Natural killer cell (primary cell): ENCODE results near the gene GSS. TPM values are rescaled to one million over a fixed set of nuclear protein-coding genes. Genes with fewer than 3 reads are reported as not detected.

ENCODE experiments used
- ATAC-seq, 3 donors: fragments of 150-1000 bp in 2 of 3; fragments of 200-7000 bp in 1 of 3; cut with Tn5 transposase; 1 replicate in 1 of 3; 2 replicates in 2 of 3; pipeline ENCODE4 v1.10.0; 2021; ENCODE audit warnings: mild to moderate bottlenecking in 2 of 3, moderate library complexity in 2 of 3
- DNase-seq, 2 donors: peaks; one replicate each; pipeline versions ENCODE4 v3.0.0 to v3.0.0-alpha.2; 2013 to 2021; ENCODE audit warnings: mixed read lengths in 1 of 2
- H3K27ac ChIP-seq: one replicate; pipeline ENCODE4 v1.5.1; 2013; ENCODE audit warnings: mild to moderate bottlenecking, low read length
- H3K27me3 ChIP-seq: one replicate; pipeline ENCODE4 v1.6.1; 2013; ENCODE audit warnings: low read length; ENCODE audit not compliant: control insufficient read depth, insufficient read depth
- H3K36me3 ChIP-seq: one replicate; pipeline ENCODE4 v1.6.1; 2013; ENCODE audit warnings: low read length; ENCODE audit not compliant: control insufficient read depth, insufficient read depth
- H3K4me1 ChIP-seq: one replicate; pipeline ENCODE4 v1.6.1; 2013; ENCODE audit warnings: low read length; ENCODE audit not compliant: control insufficient read depth, insufficient read depth
- H3K4me3 ChIP-seq: one replicate; pipeline ENCODE4 v1.5.1; 2013; ENCODE audit warnings: low read length
- H3K9me3 ChIP-seq: one replicate; pipeline ENCODE4 v1.6.1; 2013; ENCODE audit warnings: low read length; ENCODE audit not compliant: control insufficient read depth, insufficient read depth
- H3K27ac Mint-ChIP-seq, 2 donors: one replicate each; pipeline ENCODE4 v1.8.0; 2022; ENCODE audit warnings: mild to moderate bottlenecking in 2 of 2, mixed read lengths in 2 of 2, moderate library complexity in 1 of 2
- H3K27me3 Mint-ChIP-seq, 2 donors: one replicate each; pipeline ENCODE4 v1.8.0; 2022; ENCODE audit warnings: low read depth in 2 of 2, mixed read lengths in 2 of 2
- H3K36me3 Mint-ChIP-seq: one replicate; pipeline ENCODE4 v1.8.0; 2022; ENCODE audit warnings: mixed read lengths
- H3K4me1 Mint-ChIP-seq, 2 donors: one replicate each; pipeline ENCODE4 v1.8.0; 2022; ENCODE audit warnings: mixed read lengths in 2 of 2
- H3K4me3 Mint-ChIP-seq: one replicate; pipeline ENCODE4 v1.8.0; 2022; ENCODE audit warnings: mild to moderate bottlenecking, moderate library complexity, mixed read lengths
- H3K9me3 Mint-ChIP-seq, 2 donors: one replicate each; pipeline ENCODE4 v1.8.0; 2022; ENCODE audit warnings: mixed read lengths in 2 of 2
- WGBS: methylation state at CpG from one replicate; pipeline ENCODE4 v1.1.7; 2013; ENCODE audit warnings: missing lambda C conversion rate; ENCODE audit not compliant: insufficient coverage; 5-methylcytosine and 5-hydroxymethylcytosine counted together
- intact Hi-C: fragments of 100-400 bp; cut with micrococcal nuclease; formaldehyde crosslinking; loops from one replicate; pipeline ENCODE4 v1.14.2; 2022
- total RNA-seq, 4 donors: library from RNA; stranded (reverse); fragments of 120-200 nt in 1 of 4; gene quantifications; one replicate each; pipeline versions ENCODE4 v1.2.3 to v1.2.4, GENCODE V29; 2013 to 2022
- TF ChIP-seq, protein P1 (sequence below): fragments of 200-600 bp; IDR thresholded peaks from one replicate; pipeline ENCODE4 v1.8.0; 2022; ENCODE audit warnings: antibody characterized with exemption

Gene GSS
- total RNA-seq, 3 donors from 2014 or later (not counting 1 experiment from before 2014, with no cell fraction given) = 27.4 to 35.4 (median 30.3) TPM

DNA sequence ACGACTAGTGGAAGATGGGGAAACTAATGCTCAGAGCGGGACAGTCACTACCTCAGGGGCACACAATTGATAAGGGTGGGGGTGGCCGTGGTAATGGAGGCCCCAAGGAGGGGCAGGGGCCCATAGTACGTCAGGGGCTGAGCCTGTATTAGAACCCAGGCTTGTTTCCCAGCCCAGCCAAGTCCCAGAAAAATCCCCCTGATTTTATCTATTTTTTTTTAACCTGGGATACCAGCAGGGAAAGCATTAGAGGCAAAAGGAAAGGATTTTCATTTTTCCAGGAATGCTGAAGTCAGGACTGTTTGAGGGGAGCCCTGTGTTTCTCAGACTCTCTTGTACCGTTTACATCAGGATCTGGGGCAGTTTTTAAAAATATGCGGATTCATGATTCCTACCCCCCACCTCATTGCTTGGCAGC, 444 bp upstream of the GSS start:
- intact Hi-C loops = no loop called here

DNA sequence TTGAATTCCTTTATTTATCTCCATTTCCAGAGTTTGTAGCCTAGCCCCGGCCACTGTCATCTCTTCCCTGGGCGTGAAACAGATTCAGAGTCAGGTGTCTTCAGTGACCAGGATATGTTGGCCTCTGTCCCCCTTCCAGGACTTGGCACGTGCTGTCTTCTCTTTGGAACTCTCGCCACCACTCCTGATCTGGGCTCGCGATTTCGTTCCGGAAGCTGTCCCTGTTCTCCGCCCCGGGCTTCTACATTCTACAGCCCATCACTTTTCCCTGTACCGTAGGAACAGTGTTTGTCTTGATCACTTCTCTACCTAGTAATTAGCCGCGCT, 739 bp downstream of the GSS start:
- ATAC-seq (peak in 1 of 3 donors; percentile 2), DNase-seq (no peak)
- Mint-ChIP-seq H3K4me3 (peak overlapping the region; percentile 100), H3K27me3 (no peaks in the 10 kb centered on the region), H3K27ac (peak overlapping the region; percentile 94 to 98), H3K9me3 (no peaks in the 10 kb centered on the region), H3K36me3 (no peaks in the 10 kb centered on the region), H3K4me1 (peaks cover 21 to 23% of the 10 kb centered on the region in 2 donors)
- Histone ChIP-seq H3K4me3 (peak overlapping the region; percentile 68), H3K4me1 (peaks cover 12% of the 10 kb centered on the region), H3K36me3 (no peaks in the 10 kb centered on the region), H3K9me3 (no peaks in the 10 kb centered on the region), H3K27ac (peak overlapping the region; percentile 65), H3K27me3 (no peaks in the 10 kb centered on the region)
- TF ChIP-seq, protein P1, sequence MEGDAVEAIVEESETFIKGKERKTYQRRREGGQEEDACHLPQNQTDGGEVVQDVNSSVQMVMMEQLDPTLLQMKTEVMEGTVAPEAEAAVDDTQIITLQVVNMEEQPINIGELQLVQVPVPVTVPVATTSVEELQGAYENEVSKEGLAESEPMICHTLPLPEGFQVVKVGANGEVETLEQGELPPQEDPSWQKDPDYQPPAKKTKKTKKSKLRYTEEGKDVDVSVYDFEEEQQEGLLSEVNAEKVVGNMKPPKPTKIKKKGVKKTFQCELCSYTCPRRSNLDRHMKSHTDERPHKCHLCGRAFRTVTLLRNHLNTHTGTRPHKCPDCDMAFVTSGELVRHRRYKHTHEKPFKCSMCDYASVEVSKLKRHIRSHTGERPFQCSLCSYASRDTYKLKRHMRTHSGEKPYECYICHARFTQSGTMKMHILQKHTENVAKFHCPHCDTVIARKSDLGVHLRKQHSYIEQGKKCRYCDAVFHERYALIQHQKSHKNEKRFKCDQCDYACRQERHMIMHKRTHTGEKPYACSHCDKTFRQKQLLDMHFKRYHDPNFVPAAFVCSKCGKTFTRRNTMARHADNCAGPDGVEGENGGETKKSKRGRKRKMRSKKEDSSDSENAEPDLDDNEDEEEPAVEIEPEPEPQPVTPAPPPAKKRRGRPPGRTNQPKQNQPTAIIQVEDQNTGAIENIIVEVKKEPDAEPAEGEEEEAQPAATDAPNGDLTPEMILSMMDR = no peak
- 23% methylated on average over 13 of the region's 13 CpGs for WGBS
- intact Hi-C loops = loop anchor here (1.0 kb wide), 2 partner anchors 79 to 83 kb away; partner anchors contain the start of genes ACSS2 and GGT7

More for the DNA sequence above, 444 bp upstream of the GSS start:
- Histone ChIP-seq H3K9me3 (no peaks in the 10 kb centered on the region), H3K27me3 (no peaks in the 10 kb centered on the region), H3K27ac (peak overlapping the region; percentile 65), H3K36me3 (no peaks in the 10 kb centered on the region), H3K4me1 (peaks cover 12% of the 10 kb centered on the region), H3K4me3 (peak overlapping the region; percentile 68)
- ATAC-seq (no peak), DNase-seq (peak in 1 of 2 donors; percentile 13)
- Mint-ChIP-seq H3K4me1 (peaks cover 21 to 23% of the 10 kb centered on the region in 2 donors), H3K9me3 (no peaks in the 10 kb centered on the region), H3K27me3 (no peaks in the 10 kb centered on the region), H3K27ac (peak overlapping the region; percentile 94 to 98), H3K36me3 (no peaks in the 10 kb centered on the region), H3K4me3 (peak overlapping the region; percentile 100)
- WGBS = 25% methylated on average over 6 of the region's 6 CpGs
- TF ChIP-seq, protein P1 = no peak

DNA sequence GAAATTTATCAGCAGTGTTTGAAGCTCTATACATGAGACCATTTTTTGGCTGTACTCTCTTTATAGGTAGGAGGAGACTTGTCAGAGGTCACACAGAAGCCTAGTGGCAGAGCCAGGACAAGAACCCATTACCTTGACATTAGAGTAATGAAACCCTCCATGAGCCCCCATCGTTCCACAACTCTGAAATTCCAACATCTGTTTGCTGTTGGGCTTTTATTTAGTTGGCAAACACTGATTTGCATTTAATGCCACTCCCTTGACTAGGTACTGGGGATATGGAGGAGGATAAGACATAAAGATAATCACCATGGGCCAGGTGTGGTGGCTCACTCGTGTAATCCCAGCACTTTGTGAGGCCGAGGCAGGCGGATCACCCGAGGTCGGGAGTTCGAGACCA, 1.6 kb downstream of the GSS start:
- no peak overlapping the region for H3K27ac Mint-ChIP-seq

More for the DNA sequence above, 1.6 kb downstream of the GSS start:
- intact Hi-C loops = no loop called here
- no peaks in the 10 kb centered on the region for H3K27me3 Mint-ChIP-seq
- no peak overlapping the region for H3K27ac ChIP-seq
- 99% methylated on average over 6 of the region's 7 CpGs for WGBS
- H3K9me3 Mint-ChIP-seq = no peaks in the 10 kb centered on the region
- no peaks in the 10 kb centered on the region for H3K36me3 Mint-ChIP-seq
- no peak overlapping the region for H3K4me3 ChIP-seq
- no peak for ATAC-seq
- peaks cover 2% of the 10 kb centered on the region for H3K36me3 ChIP-seq
- H3K27me3 ChIP-seq = no peaks in the 10 kb centered on the region
- H3K4me3 Mint-ChIP-seq = peak overlapping the region; percentile 100
- no peak for DNase-seq
- peaks cover 12% of the 10 kb centered on the region for H3K4me1 ChIP-seq
- TF ChIP-seq, protein P1 = no peak
- H3K9me3 ChIP-seq = no peaks in the 10 kb centered on the region
- peaks cover 21 to 23% of the 10 kb centered on the region in 2 donors for H3K4me1 Mint-ChIP-seq
